Cardiac septum (tissue), 1 donor: ENCODE results near the gene IDS. TPM values are rescaled to one million over a fixed set of nuclear protein-coding genes. Genes with fewer than 3 reads are reported as not detected.
"Not testable (repeated sequence)": the region's sequence is repeated elsewhere in the genome, so short reads cannot be mapped to it uniquely, and the experiment has no call there.

Source experiments
- DNase-seq: peaks from one replicate; pipeline ENCODE4 v3.0.0-alpha.2; 2020; ENCODE audit warnings: low spot score
- intact Hi-C: fragments of 100-400 bp; cut with DNase I; formaldehyde crosslinking; loops from one replicate; pipeline ENCODE4 v1.14.0; 2022
- total RNA-seq: library from RNA; stranded (reverse); fragmentation: NEBNext Ultra II Directional; extraction: Animal tissue kit (Norgen Biotek cat#: 25700); gene quantifications from one replicate; pipeline ENCODE4 v1.2.1, GENCODE V29; 2021
- donor health status: DM: no; HTN: no; CAD: no.

The IDS gene
- total RNA-seq, 1 donor from 2014 or later = 87.6 TPM

- no peak for DNase-seq
- intact Hi-C loops = no loop called here
Measured at GRCh38 chrX:149504226-149504914, 736 bp downstream of the IDS start.

GRCh38 chrX:149503446-149503845, 1.7 kb downstream of the IDS start:
- intact Hi-C loops, DNase-seq: not testable (repeated sequence)

- DNase-seq, intact Hi-C loops: not testable (repeated sequence)
Measured at GRCh38 chrX:149502923-149503322, 2.2 kb downstream of the IDS start.

GRCh38 chrX:149499766-149500165, 5.3 kb downstream of the IDS start:
- no peak for DNase-seq
- intact Hi-C loops = no loop called here

- intact Hi-C loops = no loop called here
- no peak for DNase-seq
Measured at GRCh38 chrX:149498767-149499166, 6.3 kb downstream of the IDS start.

- no peak for DNase-seq
- intact Hi-C loops = no loop called here
Measured at GRCh38 chrX:149497626-149498025, 7.5 kb downstream of the IDS start.

- DNase-seq = no peak
- intact Hi-C loops = no loop called here
Measured at GRCh38 chrX:149497054-149497453, 8.1 kb downstream of the IDS start.

- intact Hi-C loops = no loop called here
- DNase-seq = no peak
Measured at GRCh38 chrX:149495573-149496071, 9.5 kb downstream of the IDS start.

- DNase-seq = no peak
- intact Hi-C loops = no loop called here
Measured at GRCh38 chrX:149494844-149495565, 10.1 kb downstream of the IDS start.

GRCh38 chrX:149493567-149494562, 11.2 kb downstream of the IDS start:
- DNase-seq = no peak
- intact Hi-C loops = no loop called here

- intact Hi-C loops = no loop called here
- no peak for DNase-seq
Measured at GRCh38 chrX:149491812-149492211, 13.3 kb downstream of the IDS start.

GRCh38 chrX:149490100-149490499, 15.0 kb downstream of the IDS start:
- DNase-seq = no peak
- intact Hi-C loops = no loop called here

GRCh38 chrX:149488411-149489052, 16.6 kb downstream of the IDS start:
- intact Hi-C loops = not testable (repeated sequence)

GRCh38 chrX:149488008-149488407, 17.1 kb downstream of the IDS start:
- DNase-seq, intact Hi-C loops: not testable (repeated sequence)

More at GRCh38 chrX:149488411-149489052, 16.6 kb downstream of the IDS start:
- not testable (repeated sequence) for DNase-seq

- intact Hi-C loops = no loop called here
- DNase-seq = no peak
Measured at GRCh38 chrX:149487292-149487691, 17.8 kb downstream of the IDS start.

- intact Hi-C loops = no loop called here
Measured at GRCh38 chrX:149476513-149476912, 28.6 kb downstream of the IDS start.

GRCh38 chrX:149473966-149474365, 31.1 kb downstream of the IDS start:
- intact Hi-C loops = loop anchor here (5.0 kb wide), 1 partner anchor 1342 kb away; no protein-coding TSS in a partner anchor

More at GRCh38 chrX:149476513-149476912, 28.6 kb downstream of the IDS start:
- no peak for DNase-seq

GRCh38 chrX:149473092-149473491, 32.0 kb downstream of the IDS start:
- intact Hi-C loops = loop anchor here (5.0 kb wide), 1 partner anchor 1341 kb away; no protein-coding TSS in a partner anchor
- no peak for DNase-seq

More at GRCh38 chrX:149473966-149474365, 31.1 kb downstream of the IDS start:
- no peak for DNase-seq

GRCh38 chrX:149472625-149473024, 32.5 kb downstream of the IDS start:
- intact Hi-C loops = loop anchor here (5.0 kb wide), 1 partner anchor 1340 kb away; no protein-coding TSS in a partner anchor
- no peak for DNase-seq
